GM18867 (cell line): Measurements from ENCODE around the gene SRGAP2B.
"Not testable (repeated sequence)": the region's sequence is repeated elsewhere in the genome, so short reads cannot be mapped to it uniquely, and the experiment has no call there.

Experiments
- ATAC-seq: cut with Tn5 transposase; IDR thresholded peaks from one replicate; pipeline ENCODE4 v1.9.1; 2021; ENCODE audit warnings: mild to moderate bottlenecking, moderate library complexity; ENCODE audit not compliant: unreplicated experiment

Gene SRGAP2B

GRCh38 chr1:145095284-145096057, at the start of gene SRGAP2B, which contains the start of gene FAM72D:
TSS of gene SRGAP2B (minus strand) at chr1:145095328. CDS start at chr1:145092901, 2,427 bp downstream.
TSS of gene FAM72D (plus strand) at chr1:145095974. CDS start at chr1:145096848, 874 bp downstream.
- peak; percentile 83 for ATAC-seq

GRCh38 chr1:145144264-145144913, 49.3 kb upstream of the SRGAP2B start:
- not testable (repeated sequence) for ATAC-seq

GRCh38 chr1:145140549-145140948, 45.4 kb upstream of the SRGAP2B start:
- ATAC-seq, result not testable (repeated sequence)

DNA sequence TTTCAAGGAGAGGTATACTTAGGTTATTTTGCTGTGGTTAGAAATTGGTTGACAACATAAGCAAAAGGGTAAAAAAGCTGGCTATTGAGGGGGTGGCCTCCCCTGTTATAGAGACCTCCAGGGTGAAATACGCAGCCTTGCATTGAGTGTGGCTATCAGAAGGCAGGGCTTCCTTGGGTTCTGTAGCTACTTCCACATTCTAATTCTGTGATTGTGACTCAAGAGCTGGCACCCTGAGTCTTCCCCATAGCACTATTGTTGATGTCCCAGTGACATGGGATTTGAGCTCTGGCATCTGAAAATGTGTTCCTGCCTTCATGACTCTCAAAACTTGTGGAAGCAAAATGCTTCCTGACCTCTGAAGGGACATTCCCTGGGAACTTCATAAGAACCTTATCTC, 39.3 kb upstream of the SRGAP2B start:
- not testable (repeated sequence) for ATAC-seq

GRCh38 chr1:145128697-145129469, 33.8 kb upstream of the SRGAP2B start:
- not testable (repeated sequence) for ATAC-seq

- not testable (repeated sequence) for ATAC-seq
Observed at GRCh38 chr1:145127144-145127543, 32.0 kb upstream of the SRGAP2B start.

GRCh38 chr1:145125112-145125511, 30.0 kb upstream of the SRGAP2B start:
- not testable (repeated sequence) for ATAC-seq

- not testable (repeated sequence) for ATAC-seq
Observed at GRCh38 chr1:145123992-145124641, 29.0 kb upstream of the SRGAP2B start.

GRCh38 chr1:145123062-145123395, 27.9 kb upstream of the SRGAP2B start:
- ATAC-seq, result not testable (repeated sequence)

- not testable (repeated sequence) for ATAC-seq
Observed at GRCh38 chr1:145122344-145123061, 27.4 kb upstream of the SRGAP2B start.

DNA sequence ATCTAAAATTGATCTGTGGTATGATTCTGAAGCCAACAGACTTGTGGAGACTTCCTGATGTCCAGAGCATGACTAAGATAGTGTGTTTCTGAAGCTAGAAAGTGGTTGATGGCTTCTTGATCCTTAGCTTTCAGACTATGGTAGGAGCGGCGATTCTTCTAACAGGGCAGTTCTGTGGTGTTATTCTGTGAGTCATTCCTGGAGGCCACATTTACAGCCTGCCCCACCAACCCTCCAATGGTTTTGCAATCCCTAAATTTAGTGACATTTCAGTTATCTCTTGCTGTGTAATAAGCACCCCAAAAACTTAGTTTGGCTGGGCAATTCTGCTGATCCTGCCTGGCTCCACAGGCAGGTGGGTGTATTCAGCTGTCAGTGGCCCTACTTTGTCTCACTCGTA, 24.7 kb upstream of the SRGAP2B start:
- not testable (repeated sequence) for ATAC-seq

DNA sequence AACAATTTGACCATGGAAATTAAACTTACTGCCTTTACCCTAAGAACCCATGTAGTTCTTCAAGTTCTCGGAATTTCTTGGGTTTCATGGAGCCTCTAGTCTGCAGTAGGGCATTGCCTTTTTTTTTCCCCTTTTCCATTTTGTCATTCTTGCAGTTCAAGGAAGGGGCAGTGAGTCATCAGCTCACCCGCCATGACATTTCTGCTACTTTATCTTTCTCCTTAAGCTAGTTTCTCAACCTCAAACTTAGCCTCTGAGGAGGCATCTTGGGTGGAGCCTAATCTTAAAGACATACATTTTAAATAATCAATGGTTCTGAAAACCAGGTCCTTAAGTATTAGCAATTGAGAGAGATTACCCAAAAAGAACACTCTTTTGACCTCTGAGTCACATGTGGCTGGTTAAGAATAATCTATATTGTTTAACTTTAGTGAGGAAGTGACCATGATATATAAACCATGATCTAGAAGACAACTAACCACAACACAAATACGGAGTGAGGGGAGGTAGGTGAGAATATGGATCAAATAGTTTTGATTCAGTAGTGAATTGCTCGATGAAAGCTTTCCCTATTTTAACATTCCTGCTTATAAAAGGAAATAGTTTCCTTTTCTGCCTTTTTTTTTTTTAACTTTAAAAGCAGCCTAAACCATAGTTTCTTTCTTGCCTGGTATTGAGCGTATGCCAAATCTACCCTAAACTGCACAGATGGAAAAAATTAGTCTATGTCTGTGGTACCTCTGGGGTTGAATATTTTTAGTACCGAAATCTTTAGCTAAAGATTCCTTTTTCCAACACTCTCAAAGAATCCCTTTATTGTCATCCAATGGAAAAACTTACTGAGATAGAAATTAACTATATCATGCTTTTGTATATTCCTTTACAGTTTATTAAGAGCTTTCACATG, 20.7 kb upstream of the SRGAP2B start:
- ATAC-seq, result not testable (repeated sequence)

GRCh38 chr1:145114560-145115057, 19.5 kb upstream of the SRGAP2B start:
- not testable (repeated sequence) for ATAC-seq

- ATAC-seq, result not testable (repeated sequence)
Observed at GRCh38 chr1:145112703-145113102, 17.6 kb upstream of the SRGAP2B start.

DNA sequence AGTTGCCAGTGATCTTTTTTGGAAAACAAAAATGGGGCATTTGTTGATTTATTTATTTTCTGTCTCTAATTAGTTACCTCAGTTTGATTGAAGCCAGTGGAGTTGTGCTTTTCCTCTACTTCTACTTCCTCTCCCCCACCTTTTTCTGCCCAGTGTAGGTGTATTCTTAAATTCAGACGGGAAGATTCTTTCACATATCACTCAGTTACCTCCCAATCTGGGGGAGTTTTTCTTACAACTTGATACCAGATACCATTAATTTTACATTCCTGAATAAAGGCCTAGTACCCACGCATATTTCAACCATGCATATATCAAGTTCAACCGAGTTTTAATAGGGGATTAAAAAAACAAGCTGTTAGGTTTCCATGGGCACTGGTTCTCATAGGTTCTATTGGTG, 16.5 kb upstream of the SRGAP2B start:
- not testable (repeated sequence) for ATAC-seq

DNA sequence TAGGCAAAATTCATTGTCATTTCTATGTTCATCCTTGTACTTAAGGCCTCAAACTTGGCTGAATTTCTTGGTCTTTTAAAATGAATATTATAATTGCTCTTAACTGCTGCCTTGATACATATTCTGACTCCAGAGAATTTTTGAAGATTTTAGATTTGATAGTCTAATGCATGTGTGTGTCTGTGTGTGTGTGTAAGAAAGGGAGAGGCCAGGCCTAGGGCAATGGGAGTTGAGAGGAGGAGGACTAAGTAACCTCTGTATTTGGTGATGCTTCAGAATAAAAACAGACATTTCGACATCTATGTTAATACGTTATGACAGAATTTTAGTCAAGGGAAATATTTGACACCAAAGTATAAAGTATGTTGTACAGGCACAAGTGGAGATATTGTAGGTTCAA, 8.2 kb upstream of the SRGAP2B start:
- not testable (repeated sequence) for ATAC-seq

GRCh38 chr1:145101725-145102124, 6.6 kb upstream of the SRGAP2B start:
- not testable (repeated sequence) for ATAC-seq

DNA sequence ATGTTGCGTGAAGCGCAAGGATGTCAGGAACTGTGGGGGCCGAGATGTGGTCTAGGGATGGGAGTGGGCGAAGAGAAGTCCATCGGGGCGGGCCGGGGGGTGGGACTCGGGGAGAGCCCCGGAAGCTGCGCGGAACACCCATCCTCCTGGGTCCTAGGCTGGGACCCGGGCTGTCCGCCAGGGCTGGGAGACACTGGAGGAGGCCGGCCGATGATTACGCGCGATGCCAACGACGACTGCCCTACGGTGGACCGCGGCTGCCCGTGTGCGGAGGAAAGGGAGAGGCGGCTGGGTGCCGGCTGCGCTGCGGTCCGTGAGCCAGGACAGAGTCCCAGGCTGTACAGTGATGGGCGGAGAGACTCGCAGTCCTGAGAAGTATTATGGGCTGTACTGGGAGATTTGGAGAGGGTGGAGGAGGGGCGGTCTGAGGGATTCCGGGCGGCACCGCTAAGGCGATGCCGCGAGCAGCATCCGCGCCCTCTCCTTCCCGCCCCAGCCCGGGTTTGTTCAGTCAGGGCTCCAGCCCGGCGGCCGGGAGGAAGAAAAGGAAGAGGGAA, 395 bp downstream of the SRGAP2B start:
- ATAC-seq, result peak; percentile 7
